GM10248 (cell line): ENCODE results near the gene ARHGEF17.

Source experiments
- CTCF ChIA-PET: fragments of 300-600 bp; sonication (Branson Sonifier 250); formaldehyde crosslinking; extraction: SDS; loops from one replicate; lab custom pipeline; 2021; ENCODE audit warnings: antibody characterized with exemption; lab: Yijun Ruan, JAX
- POLR2A ChIA-PET: fragments of 350-650 bp; sonication (Branson Sonifier 250); formaldehyde crosslinking; extraction: SDS; loops from one replicate; lab custom pipeline; 2020; ENCODE audit warnings: antibody characterized with exemption; lab: Yijun Ruan, JAX
- DNase-seq: peaks from one replicate; pipeline ENCODE4 v3.0.0; 2012; ENCODE audit errors: extremely low spot score
- CTCF ChIP-seq: IDR thresholded peaks from 2 replicates; pipeline ENCODE4 v1.5.1; 2012; ENCODE audit warnings: mild to moderate bottlenecking, low read depth; ENCODE audit errors: extremely low read depth, missing control alignments, control extremely low read depth

ARHGEF17 gene

GRCh38 chr11:73315293-73316020 lies 7.4 kb downstream of the ARHGEF17 start:
- no peak for TF ChIP-seq CTCF
- ChIA-PET POLR2A (interaction anchor here (1.3 kb wide), 1 partner anchor 10 kb away, joined by 3 read pairs; no protein-coding TSS in a partner anchor), CTCF (interaction anchor here (1.1 to 29.7 kb wide), 7 partner anchors 8 to 347 kb away, joined by 3 to 605 read pairs (median 22); no protein-coding TSS in a partner anchor)
- DNase-seq, result no peak

- POLR2A ChIA-PET, result no interaction called here
- CTCF ChIA-PET, result interaction anchor here (1.3 to 29.7 kb wide), 3 partner anchors 9 to 21 kb away, joined by 6 to 605 read pairs (median 302); no protein-coding TSS in a partner anchor
- no peak for TF ChIP-seq CTCF
- no peak for DNase-seq
These were observed 8.3 kb downstream of the ARHGEF17 start for GRCh38 chr11:73316422-73316821.

GRCh38 chr11:73317373-73317772 lies 9.3 kb downstream of the ARHGEF17 start:
- CTCF ChIA-PET, result interaction anchor here (1.1 to 22.3 kb wide), 8 partner anchors 8 to 308 kb away, joined by 3 to 302 read pairs (median 6); partner anchors contain the start of gene ARHGEF17
- no peak for TF ChIP-seq CTCF
- POLR2A ChIA-PET, result no interaction called here
- no peak for DNase-seq

- POLR2A ChIA-PET, result no interaction called here
- CTCF ChIA-PET, result interaction anchor here (1.1 to 22.3 kb wide), 8 partner anchors 8 to 308 kb away, joined by 3 to 302 read pairs (median 6); partner anchors contain the start of gene ARHGEF17
- DNase-seq, result no peak
- TF ChIP-seq CTCF, result no peak
These were observed 9.7 kb downstream of the ARHGEF17 start for GRCh38 chr11:73317803-73318202.

GRCh38 chr11:73318501-73319011 lies 10.5 kb downstream of the ARHGEF17 start:
- POLR2A ChIA-PET, result no interaction called here
- DNase-seq, result no peak
- CTCF ChIA-PET, result interaction anchor here (1.2 to 22.3 kb wide), 5 partner anchors 7 to 35 kb away, joined by 3 to 302 read pairs (median 6); partner anchors contain the start of gene ARHGEF17

More at GRCh38 chr11:73318501-73319011, 10.5 kb downstream of the ARHGEF17 start:
- TF ChIP-seq CTCF, result no peak
